HG02759 (cell line): Measurements from ENCODE around the gene SDC1.
"Not testable (repeated sequence)": the region's sequence is repeated elsewhere in the genome, so short reads cannot be mapped to it uniquely, and the experiment has no call there.

Experiments used
- ATAC-seq: cut with Tn5 transposase; IDR thresholded peaks from one replicate; pipeline ENCODE4 v1.9.1; 2021; ENCODE audit warnings: mild to moderate bottlenecking, moderate library complexity; ENCODE audit not compliant: unreplicated experiment

Gene SDC1

DNA sequence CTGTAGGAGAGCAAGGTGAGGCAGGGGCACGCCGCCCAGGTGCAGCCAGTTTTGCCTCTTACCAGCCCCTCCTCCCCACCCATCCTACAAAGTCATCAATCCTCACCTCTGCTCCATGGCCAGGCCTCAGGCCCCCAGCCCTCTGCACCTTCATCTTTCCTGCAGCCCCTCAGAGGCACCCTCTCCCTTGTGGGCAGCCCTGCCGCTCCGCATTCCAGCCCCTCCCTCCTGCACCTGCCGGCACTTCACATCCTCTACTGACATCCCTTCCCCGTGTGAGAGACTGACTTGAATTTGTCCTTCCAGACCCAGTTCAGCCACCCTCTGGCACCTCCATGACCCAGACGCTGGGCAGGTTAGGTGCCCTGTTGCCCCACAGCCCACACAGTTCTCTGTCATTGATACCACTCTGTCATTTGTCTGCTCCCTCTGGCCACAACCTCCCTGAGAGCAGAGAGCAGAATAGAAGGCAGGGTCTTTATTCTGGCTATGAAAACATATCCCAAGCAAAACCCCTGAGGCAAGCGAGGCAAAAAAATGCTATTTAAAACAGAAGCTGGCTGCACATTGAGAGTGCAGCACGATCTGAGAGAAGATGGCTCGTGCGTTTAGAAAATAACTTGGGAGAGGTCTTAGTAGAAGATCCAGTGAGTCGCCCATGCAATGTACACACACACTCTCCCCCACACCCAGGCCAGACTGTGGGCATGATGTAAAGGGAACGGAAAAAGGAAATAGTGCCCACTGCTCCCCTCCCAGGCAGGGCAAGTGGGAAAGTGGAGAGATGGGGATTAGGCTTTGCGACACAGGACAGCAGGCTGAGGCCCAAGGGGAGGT, 25.9 kb downstream of the SDC1 start:
- ATAC-seq, result no peak

DNA sequence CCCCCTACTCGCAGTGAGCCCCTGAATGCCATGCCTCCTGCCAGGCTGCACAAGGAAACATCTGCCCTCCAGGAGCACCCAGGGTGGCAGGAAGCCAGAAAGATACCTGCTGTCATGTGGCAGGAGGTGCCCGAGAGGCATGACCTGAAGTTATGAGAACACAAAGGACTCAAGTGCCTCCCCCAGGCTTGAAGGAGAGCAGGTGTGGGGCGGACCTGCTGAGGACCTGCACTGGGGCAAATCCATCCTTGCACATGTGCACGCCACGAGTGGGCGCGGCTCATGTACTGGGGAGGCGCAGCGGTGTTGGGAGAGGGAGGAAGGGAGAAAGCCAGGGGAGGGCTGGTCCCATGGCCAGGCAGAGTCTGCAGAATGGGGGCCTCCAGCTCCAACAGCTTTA, 26.9 kb downstream of the SDC1 start:
- no peak for ATAC-seq

DNA sequence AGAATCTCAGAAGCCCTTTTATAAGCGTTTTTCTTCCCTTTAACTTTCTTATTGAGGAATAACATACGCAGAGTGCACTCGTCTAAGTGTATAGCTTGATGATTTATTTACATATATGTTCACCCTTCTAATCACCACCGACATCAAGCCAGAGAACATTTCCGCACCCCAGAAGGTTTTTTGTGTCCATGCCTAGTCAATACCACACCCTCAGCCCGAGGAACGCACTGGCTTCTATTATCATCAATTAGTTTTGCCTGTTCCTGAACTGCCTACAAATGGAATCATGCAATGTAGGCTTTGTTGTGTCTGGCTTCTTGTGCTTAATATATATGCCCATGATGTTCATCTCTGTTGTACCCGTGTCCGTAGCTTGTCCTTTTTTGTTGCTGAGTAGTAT, 27.7 kb downstream of the SDC1 start:
- ATAC-seq, result no peak

DNA sequence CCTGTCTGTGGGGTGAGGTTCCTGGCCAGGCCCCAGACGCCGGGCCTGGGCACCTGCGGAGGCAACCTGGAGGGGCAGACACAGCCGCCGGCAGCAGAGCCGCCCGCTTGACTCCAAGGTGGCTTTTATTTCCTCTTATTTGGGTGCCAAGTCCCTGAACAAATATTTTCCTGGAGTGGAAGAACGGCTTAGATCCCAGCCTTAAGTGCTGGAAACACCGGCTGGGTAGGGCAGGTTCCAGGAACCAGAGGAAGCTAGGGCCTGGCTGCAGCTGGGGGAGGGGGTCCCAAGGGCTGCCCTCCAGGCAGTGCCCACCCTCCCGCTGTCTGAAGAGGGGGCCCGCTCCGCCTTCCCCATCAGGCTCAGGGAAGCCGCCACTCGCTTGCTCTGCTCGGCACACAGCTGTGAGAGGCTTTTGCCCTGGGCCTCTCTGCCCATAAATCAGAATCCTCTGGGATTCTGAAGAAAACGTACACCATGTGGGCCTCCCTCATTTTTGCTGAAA, 28.2 kb downstream of the SDC1 start:
- ATAC-seq, result no peak

DNA sequence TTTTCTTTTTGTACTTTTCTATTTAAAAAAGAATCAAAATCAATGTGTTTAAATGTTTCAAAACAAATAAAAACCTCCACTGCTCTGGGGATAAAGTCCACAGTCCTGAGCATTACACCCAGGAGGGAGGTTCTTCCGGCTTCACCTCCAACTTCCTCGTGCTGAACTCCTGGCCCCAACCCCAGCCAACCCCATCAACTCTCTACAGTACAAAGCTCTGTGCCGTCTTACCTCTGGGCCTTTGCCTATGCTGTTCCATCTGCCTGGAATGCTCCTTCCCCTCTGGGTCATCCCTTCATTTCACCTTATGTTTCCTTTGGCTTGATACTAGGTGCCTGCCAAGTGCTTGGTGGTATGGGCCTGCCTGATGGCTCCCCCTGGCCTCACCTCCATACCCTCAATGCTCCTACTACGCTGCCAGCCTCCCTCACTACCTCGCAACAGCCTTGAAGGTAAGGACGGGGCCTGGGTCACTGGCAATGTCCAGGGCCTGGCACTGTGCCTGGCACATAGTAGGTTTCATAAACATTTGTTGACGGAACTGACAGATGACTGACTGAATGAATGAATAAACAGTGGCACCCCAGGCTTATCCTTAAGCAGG, 28.8 kb downstream of the SDC1 start:
- ATAC-seq, result no peak

DNA sequence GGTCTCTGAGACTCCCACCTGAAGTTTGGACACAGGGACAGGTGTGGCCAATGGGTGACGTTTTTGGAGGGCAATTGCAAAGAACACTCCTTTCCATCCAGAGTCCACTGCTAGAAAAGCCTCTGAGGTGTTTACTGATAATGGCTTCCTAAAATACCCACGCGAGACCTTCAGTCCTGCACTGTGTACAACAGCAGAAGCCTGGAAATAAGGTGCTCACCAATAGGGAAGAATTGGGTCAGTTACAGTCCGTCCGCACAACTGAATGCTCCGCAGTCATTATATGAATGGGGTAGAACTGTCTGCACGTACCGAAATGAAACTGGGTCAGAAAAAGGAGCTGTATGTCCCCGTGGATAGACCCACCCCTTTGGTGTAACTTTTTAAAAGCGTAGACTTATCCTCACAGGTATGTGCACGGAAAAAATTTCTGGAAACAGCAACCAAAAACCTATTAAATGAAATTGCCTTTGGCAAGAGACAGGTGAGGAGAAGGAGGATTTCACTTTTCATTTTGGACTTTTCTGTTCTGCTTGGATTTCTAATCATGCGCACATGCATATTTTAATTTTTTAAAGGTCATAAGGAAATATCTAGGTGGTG, 29.4 kb downstream of the SDC1 start:
- ATAC-seq, result no peak

DNA sequence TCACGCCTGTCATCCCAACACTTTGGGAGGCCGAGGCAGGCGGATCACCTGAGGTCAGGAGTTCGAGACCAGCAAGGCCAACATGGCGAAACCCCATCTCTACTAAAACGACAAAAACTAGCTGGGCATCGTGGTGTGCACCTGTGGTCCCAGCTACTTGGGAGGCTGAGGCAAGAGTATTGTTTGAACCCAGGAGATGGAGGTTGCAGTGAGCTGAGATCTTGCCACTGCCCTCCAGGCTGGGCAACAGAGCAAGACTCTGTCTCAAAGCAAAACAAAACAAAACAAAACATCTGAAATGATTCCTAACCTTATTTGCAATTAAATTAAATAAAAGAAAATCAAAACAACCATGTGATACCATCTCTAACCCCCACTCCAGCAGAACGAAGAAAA, 29.9 kb downstream of the SDC1 start:
- not testable (repeated sequence) for ATAC-seq

DNA sequence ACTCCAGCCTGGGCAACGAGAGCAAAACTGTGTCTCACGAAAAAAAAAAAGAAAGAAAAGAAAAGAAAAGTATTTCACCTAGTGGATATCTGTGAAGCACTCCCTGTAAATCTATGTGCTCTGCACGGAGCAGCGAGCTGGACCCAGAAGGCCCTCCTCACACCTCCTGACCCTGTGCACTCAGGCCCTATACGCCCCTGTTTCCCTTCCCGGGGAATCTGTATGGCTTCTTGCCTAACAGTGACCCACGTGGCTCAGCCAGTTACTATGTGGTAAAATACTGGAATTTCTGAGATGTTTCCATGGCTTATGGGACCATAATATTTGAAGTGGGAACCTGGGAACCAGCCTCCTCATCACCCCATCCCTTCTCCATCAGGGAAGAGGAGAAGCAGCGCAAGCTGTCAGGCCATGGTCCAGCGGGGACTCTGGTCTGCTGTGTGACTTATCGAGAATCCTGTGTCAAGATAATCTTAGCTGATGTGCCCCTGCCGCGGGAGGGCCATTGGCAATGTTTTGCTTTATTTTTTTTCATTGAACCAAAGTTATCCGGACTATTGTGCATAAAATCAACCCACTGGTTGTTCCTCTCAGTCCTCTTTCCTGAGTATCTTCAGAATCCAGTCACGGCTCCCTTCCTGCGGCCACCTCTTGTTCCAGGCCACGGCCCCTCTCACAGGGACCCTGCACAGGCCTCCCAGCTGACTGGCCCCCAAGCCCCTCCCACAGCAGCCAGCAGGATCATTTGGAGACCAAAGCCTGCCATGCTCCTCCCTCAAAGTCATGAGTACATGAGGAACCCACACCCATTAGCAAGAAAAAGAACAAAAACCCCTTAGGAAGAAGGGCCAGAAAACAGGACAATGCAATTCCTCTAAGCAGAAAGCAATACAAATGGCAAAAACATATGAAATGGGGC, 30.6 kb downstream of the SDC1 start:
- no peak for ATAC-seq

DNA sequence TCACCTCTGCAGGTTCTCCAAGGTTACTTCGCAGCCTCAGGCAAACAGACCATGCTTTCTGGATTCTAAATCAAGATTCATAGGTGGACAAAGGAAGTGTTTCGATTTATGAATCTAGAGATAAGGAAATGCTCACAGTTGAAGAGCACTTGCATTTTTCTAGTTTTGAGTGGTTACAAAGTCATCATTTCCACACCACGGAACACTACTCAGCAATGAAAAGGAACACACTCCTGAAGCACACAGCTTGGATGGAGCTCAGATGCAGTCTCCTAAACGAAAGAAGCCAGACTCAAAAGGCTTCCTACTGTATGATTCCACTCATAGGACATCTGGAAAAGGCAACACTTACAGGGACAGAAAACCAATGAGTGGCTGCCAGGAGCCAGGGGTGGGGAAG, 31.7 kb downstream of the SDC1 start:
- ATAC-seq, result no peak

DNA sequence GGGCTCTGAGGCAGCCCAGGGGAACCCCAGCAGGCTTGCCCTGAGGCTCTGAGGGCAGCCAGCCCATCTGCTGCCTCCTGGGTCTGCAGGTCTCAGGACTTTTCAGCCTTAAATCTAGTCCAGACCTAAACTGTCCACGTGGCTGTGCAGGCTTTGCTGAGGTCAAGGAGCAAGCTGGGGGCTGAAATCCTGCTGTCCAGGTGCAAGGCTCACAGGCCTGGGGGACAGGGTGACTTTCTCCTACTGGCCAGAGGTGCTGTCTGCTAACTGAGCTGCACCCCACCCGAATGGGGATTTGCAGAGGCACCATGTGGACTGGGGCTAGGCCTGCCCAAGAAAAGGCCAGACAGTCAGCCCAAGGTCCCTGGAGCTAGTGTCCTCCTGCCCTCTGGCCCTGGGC, 32.1 kb downstream of the SDC1 start:
- ATAC-seq, result no peak

DNA sequence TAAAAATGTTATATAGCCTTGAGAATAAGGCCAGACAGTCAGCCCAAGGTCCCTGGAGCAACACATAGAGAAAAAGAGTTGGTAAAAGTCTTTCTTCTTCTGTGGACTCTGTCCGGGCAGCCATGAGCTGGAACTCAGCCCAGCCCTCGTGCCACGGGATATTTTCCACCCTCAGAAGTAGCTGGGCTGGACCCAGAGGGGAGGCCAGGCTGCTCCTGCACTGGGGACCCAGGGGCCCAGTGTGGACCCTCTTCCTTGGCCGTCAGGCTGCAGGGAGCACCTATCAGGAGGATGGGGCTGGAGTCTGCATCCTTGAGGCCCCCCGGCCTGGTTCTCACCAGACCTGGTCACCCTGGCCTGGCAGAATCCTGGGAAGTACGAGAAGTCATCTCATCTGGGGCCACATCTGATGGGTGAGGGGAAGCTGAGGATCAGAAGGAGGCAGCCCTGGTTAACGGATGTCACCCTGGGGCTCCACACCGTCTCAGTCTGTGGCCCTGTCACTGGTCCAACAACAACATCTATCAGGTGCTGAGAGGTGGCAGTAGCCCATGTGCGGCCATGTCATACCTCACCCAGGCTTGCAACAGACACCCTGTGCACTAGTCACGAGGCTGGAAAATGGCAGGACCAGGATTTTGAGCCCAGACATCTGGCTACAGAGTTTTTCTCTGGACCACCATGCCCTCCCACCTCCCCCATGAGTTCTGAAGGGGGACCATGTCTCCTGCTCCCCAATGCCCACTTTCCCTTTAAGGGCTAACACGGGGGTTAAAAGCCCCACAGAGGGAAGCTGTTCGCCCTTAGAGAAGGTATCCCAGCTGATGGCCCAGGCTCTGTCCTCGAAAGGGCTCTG, 33.0 kb downstream of the SDC1 start:
- no peak for ATAC-seq

DNA sequence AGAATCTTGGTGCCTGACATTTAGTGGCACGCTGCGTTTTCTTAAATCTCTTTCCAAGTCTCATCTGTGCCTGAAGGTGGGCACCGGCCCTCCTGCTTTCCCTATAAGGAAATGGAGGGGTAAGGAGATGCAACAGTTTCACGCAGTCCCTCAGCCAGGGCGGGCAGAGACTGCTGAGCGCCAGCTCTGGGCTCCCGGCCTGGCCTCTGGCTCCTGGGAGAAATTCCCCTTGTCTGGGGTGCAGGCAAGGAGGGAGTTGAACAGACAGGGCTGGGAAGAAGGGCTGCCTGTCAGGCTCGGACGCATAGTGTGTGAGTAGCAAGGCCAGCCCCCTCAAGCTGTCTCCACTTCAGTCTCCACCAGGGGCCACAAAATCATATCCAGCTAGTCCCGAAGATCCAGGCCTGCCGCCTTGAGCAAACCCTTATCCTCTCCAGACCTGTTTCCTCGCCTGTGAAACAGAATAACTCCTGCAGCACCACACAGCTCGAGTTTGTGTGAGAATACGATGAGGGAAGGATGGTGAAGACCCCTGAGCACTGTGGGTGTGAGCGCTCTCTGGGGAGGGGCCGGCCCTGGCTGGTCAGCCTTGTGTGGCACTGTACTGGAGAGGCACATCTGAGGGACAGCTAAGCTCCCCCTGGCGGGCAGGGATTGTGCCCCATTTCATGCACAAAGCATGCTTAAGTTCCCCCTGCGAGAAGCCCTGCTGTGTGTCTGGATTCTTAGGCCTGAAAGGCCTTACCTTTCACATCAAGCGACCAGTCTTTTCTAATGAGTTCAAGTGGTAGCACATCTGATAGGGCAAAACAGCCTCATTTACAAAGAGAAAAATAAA, 33.8 kb downstream of the SDC1 start:
- no peak for ATAC-seq

DNA sequence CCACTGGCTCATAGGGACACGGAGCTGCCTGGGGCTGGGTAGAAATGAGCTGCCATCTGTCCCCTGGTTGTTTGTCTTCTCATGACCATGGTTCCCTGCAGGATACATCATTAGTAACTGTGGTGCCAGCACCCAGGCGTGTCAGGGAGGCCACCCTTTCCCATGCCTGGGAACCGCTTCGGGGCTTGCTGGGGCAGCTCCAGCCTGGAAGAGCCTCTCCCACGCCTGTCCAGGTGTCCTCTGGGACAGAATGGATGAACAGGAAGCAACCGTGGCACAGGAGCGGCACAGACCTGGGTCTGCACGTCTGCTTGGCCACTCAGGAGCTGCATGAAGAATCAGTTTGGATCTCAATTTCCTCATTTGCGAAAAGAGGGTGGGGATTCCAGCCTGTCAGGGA, 34.8 kb downstream of the SDC1 start:
- ATAC-seq, result no peak

DNA sequence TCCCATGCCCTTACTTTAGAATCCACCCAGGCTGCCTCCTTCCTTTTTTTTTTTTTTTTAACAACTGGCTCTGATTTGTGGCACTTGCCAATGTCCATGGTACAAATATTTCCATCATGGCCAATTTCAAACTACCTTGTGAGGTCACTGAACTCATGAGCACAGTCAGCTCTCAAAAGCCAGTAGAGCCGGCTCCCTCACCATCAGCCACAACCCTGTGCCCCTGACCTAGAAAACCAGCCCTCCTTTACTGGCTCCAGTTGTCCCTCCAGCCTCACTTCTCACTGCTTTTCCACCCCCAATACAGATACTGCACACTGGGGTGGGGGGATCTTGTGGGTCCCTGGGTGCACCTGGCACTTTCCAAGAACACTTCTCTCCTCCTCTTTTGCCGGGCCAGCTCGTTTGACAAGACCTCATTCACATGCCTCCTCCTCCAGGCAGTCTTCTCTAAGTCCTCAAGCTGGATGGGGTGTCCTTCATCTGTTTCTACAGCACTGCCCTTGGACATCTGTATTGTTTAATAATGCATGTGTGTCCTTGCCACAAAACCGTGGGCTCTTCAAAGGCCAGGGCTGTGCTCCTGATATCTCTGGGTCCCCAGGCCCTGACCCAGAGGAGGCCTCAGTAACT, 35.5 kb downstream of the SDC1 start:
- no peak for ATAC-seq

DNA sequence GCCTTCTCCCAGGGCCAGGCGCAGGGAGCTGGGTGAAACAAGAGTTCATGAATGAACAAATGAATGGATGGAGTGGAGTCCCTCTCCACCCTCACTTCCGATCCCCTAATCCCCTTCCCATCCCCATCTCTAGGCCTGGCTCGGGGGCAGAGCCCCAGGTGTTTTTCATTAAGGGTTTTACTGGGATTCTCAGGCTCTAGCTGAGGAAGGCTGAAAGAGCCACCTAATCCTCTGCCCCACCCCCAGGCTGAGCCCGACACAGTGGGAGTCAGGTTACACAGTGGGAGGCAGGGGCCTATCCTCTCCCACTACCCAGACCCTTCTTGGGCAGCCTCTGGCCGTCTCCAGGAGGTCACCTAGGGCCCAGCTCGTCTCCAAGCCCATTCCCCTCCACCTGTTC, 36.1 kb downstream of the SDC1 start:
- no peak for ATAC-seq

DNA sequence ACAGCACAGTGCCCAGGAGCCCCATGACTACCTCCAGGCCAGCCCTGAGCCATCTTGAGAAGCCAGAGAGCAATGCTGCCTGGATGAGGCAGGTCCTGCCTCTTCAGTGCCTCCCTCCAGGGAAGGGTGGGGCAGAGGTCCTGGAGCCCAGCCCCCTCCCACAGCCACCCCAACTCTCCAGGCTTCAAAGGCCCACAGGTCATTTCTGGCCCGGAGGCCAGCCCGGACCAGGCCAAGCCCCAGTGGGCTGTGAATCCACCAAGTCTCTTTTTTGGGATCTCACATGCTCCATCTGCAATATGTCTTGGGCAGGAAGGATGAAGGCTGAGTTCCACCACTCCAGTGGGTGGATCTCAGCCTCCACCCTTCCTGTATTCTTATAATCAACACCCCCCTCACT, 36.7 kb downstream of the SDC1 start:
- no peak for ATAC-seq

DNA sequence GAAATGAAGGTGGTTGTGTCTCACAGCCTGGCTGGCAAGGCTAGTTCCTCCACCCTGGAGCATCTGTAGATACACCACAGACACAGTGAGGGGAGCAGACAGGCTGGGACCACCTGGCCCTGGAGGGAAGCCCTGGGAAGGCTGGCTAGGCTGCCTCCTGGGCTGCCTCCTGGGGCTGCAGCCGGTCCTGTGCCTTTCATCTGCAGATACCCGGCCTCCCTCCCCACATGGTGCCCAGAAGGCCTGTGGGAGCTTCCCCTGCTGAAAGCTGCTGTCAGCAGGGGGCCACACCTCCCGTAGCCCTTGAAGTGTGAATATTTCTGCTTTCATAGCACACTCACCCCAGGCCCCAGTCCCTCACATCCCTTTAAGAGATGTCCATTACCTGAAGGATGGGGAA, 37.6 kb downstream of the SDC1 start:
- ATAC-seq, result no peak

DNA sequence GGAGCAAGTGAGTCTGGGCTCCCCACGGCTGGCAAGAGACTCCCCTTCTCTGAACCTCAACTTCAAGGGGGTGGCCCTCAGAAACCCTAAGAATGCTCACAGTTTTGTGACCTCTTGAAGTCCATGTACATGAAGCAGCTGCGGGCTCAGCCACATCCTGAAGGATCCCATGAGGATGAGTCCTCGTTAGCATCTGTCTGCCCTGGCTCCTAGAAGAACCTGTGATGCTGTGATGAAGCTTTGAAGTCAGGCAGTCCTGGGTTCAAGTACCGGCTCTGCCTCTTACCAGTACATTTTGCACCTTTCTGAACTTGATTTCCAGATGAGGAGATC, 38.1 kb downstream of the SDC1 start:
- ATAC-seq, result no peak
